H9 (cell line): Measurements from ENCODE around the gene CLDN12. TPM values are rescaled to one million over a fixed set of nuclear protein-coding genes. Genes with fewer than 3 reads are reported as not detected.

Experiments
- DNase-seq: peaks from one replicate; pipeline ENCODE4 v3.0.0-alpha.2; 2017
- H2AFZ ChIP-seq: one replicate; pipeline ENCODE4 v1.6.1; 2013; ENCODE audit warnings: mild to moderate bottlenecking, low read length, control low read depth, moderate library complexity
- H2AK5ac ChIP-seq: 2 replicates; pipeline ENCODE4 v1.6.1; 2013; ENCODE audit warnings: low read length, control low read depth, mixed read lengths; ENCODE audit not compliant: insufficient read length
- H2BK120ac ChIP-seq: one replicate; pipeline ENCODE4 v1.6.1; 2013; ENCODE audit warnings: low read depth, mild to moderate bottlenecking, low read length, control low read depth, inconsistent platforms; ENCODE audit not compliant: poor library complexity, severe bottlenecking
- H2BK12ac ChIP-seq: 2 replicates; pipeline ENCODE4 v1.6.1; 2013; ENCODE audit warnings: low read length, control low read depth, mixed read lengths, low read depth; ENCODE audit not compliant: insufficient read length
- H2BK15ac ChIP-seq: 2 replicates; pipeline ENCODE4 v1.6.1; 2013; ENCODE audit warnings: low read depth, low read length, control low read depth
- H2BK20ac ChIP-seq: one replicate; pipeline ENCODE4 v1.6.1; 2013; ENCODE audit warnings: low read depth, mild to moderate bottlenecking, low read length, control low read depth, inconsistent platforms; ENCODE audit not compliant: poor library complexity, severe bottlenecking
- H2BK5ac ChIP-seq: 2 replicates; pipeline ENCODE4 v1.6.1; 2013; ENCODE audit warnings: low read length, control low read depth, mixed read lengths; ENCODE audit not compliant: insufficient read length
- H3K14ac ChIP-seq: 2 replicates; pipeline ENCODE4 v1.6.1; 2013; ENCODE audit warnings: low read length, control low read depth; ENCODE audit not compliant: insufficient read depth
- H3K18ac ChIP-seq: 2 replicates; pipeline ENCODE4 v1.6.1; 2013; ENCODE audit warnings: low read depth, mild to moderate bottlenecking, mixed read lengths, low read length, control low read depth; ENCODE audit not compliant: insufficient read length
- H3K23ac ChIP-seq: 2 replicates; pipeline ENCODE4 v1.6.1; 2013; ENCODE audit warnings: low read length, control low read depth, mixed read lengths, low read depth; ENCODE audit not compliant: insufficient read length
- H3K23me2 ChIP-seq: 2 replicates; pipeline ENCODE4 v1.6.1; 2013; ENCODE audit warnings: low read depth, mild to moderate bottlenecking, mixed read lengths, low read length, control low read depth; ENCODE audit not compliant: insufficient read length, poor library complexity, severe bottlenecking
- H3K27ac ChIP-seq: 2 replicates; pipeline ENCODE4 v1.5.1; 2013; ENCODE audit warnings: low read length, control low read depth, mixed read lengths, low read depth; ENCODE audit not compliant: insufficient read length
- H3K27me3 ChIP-seq: 2 replicates; pipeline ENCODE4 v1.6.1; 2013; ENCODE audit warnings: low read length, control low read depth, inconsistent platforms; ENCODE audit not compliant: insufficient read depth
- H3K4ac ChIP-seq: 2 replicates; pipeline ENCODE4 v1.6.1; 2013; ENCODE audit warnings: low read depth, mild to moderate bottlenecking, control low read depth, inconsistent platforms, low read length, moderate library complexity
- H3K4me1 ChIP-seq: 2 replicates; pipeline ENCODE4 v1.6.1; 2013; ENCODE audit warnings: low read length, control low read depth, inconsistent platforms; ENCODE audit not compliant: insufficient read depth
- H3K4me2 ChIP-seq: 2 replicates; pipeline ENCODE4 v1.6.1; 2013; ENCODE audit warnings: low read length, control low read depth, mixed read lengths; ENCODE audit not compliant: insufficient read length, insufficient read depth
- H3K56ac ChIP-seq: 2 replicates; pipeline ENCODE4 v1.6.1; 2013; ENCODE audit warnings: low read depth, mild to moderate bottlenecking, mixed read lengths, low read length, control low read depth; ENCODE audit not compliant: insufficient read length
- H3K79me1 ChIP-seq: 2 replicates; pipeline ENCODE4 v1.6.1; 2013; ENCODE audit warnings: low read depth, mild to moderate bottlenecking, moderate library complexity, low read length, control low read depth, inconsistent platforms; ENCODE audit not compliant: insufficient read depth, poor library complexity, severe bottlenecking
- H3K79me2 ChIP-seq: 2 replicates; pipeline ENCODE4 v1.6.1; 2013; ENCODE audit warnings: low read length, control low read depth, inconsistent platforms; ENCODE audit not compliant: insufficient read depth
- H3K9ac ChIP-seq: 2 replicates; pipeline ENCODE4 v1.6.1; 2013; ENCODE audit warnings: low read length, control low read depth, mixed read lengths; ENCODE audit not compliant: insufficient read length; ENCODE audit errors: extremely low read depth
- H3K9me3 ChIP-seq: one replicate; pipeline ENCODE4 v1.6.1; 2013; ENCODE audit warnings: low read depth, low read length, inconsistent platforms; ENCODE audit not compliant: control insufficient read depth
- H3T11ph ChIP-seq: one replicate; pipeline ENCODE4 v1.6.1; 2013; ENCODE audit warnings: mild to moderate bottlenecking, low read length, control low read depth, inconsistent platforms
- H4K20me1 ChIP-seq: one replicate; pipeline ENCODE4 v1.6.1; 2013; ENCODE audit not compliant: control insufficient read depth, insufficient read length, insufficient read depth
- H4K5ac ChIP-seq: 2 replicates; pipeline ENCODE4 v1.6.1; 2013; ENCODE audit warnings: low read depth, mild to moderate bottlenecking, mixed read lengths, low read length, control low read depth; ENCODE audit not compliant: insufficient read length
- H4K8ac ChIP-seq: replicated peaks from 2 replicates; pipeline ENCODE4 v1.6.1; 2013; ENCODE audit warnings: low read length, control low read depth, mixed read lengths, low read depth; ENCODE audit not compliant: insufficient read length
- H4K91ac ChIP-seq: 2 replicates; pipeline ENCODE4 v1.6.1; 2013; ENCODE audit warnings: low read depth, mild to moderate bottlenecking, moderate library complexity, mixed read lengths, low read length, control low read depth; ENCODE audit not compliant: insufficient read length
- H3K27ac Mint-ChIP-seq, 3 experiments: 2 replicates in 2 of 3; 3 replicates in 1 of 3; pipeline ENCODE4 v1.8.0; 2020 to 2021; ENCODE audit warnings: mixed read lengths in 3 of 3, mild to moderate bottlenecking in 1 of 3, moderate library complexity in 1 of 3
- H3K27me3 Mint-ChIP-seq: 2 replicates; pipeline ENCODE4 v1.8.0; 2021; ENCODE audit warnings: low read depth, mild to moderate bottlenecking, moderate library complexity, mixed read lengths
- H3K36me3 Mint-ChIP-seq, 3 experiments: 2 replicates in 2 of 3; 3 replicates in 1 of 3; pipeline ENCODE4 v1.8.0; 2020 to 2021; ENCODE audit warnings: low read depth in 3 of 3, mixed read lengths in 3 of 3; ENCODE audit not compliant: insufficient read depth in 1 of 3
- H3K4me1 Mint-ChIP-seq, 2 experiments: 2 replicates each; pipeline ENCODE4 v1.8.0; 2020; ENCODE audit warnings: mixed read lengths in 2 of 2
- H3K4me3 Mint-ChIP-seq, 2 experiments: 2 replicates in 1 of 2; 3 replicates in 1 of 2; pipeline ENCODE4 v1.8.0; 2020 to 2021; ENCODE audit warnings: mild to moderate bottlenecking in 2 of 2, mixed read lengths in 2 of 2, moderate library complexity in 1 of 2
- H3K9me3 Mint-ChIP-seq, 2 experiments: 2 replicates in 1 of 2; 3 replicates in 1 of 2; pipeline ENCODE4 v1.8.0; 2020; ENCODE audit warnings: mild to moderate bottlenecking in 2 of 2, mixed read lengths in 2 of 2, moderate library complexity in 1 of 2
- WGBS: extraction: QIAGEN DNeasy Blood & Tissue Kit; methylation state at CpG from one replicate; pipeline ENCODE4 v1.1.7; 2013; ENCODE audit warnings: missing lambda C conversion rate, low lambda C conversion rate, mixed read lengths; ENCODE audit not compliant: insufficient read length; ENCODE audit errors: extremely low coverage; 5-methylcytosine and 5-hydroxymethylcytosine counted together
- total RNA-seq: library from RNA; stranded (reverse); gene quantifications from 2 replicates; pipeline ENCODE4 v1.2.1, GENCODE V29; 2021
- TF ChIP-seq, protein P1 (sequence below): fragments of 200-600 bp; sonication (generic); conservative IDR thresholded peaks from 3 replicates; pipeline ENCODE4 v1.8.0; 2021; ENCODE audit warnings: antibody characterized with exemption, mild to moderate bottlenecking

The CLDN12 gene
- total RNA-seq, 1 experiment from 2014 or later = 40.1 TPM

DNA sequence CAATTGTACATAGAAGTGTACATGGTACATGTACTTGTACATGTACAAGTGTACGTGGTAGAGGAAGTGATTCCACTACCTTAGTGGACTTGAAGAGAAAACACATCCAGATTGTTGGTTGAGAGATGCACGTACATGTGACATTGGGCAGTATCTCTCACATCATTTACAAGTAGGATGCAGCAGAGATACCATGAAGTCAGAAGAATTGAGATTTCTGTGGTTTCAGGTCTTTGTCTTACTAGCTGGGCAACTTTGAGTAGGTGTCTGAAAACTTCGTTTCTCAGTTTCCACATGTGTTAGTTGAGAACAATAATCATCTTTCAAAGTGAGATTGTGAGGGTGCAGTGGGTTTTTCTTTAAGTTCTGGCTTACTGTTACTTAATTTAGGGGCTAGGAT is 21.5 kb downstream of the CLDN12 start:
- peaks cover 5 to 13% of the 10 kb centered on the region in 2 experiments; a peak in 4 of 5 replicates for H3K9me3 Mint-ChIP-seq
- Histone ChIP-seq H3K23me2 (no peaks in the 10 kb centered on the region), H4K20me1 (no peaks in the 10 kb centered on the region), H2BK5ac (no peak overlapping the region), H3K79me2 (no peaks in the 10 kb centered on the region), H3K4me2 (no peak overlapping the region), H3K23ac (no peak overlapping the region), H3K4ac (no peak overlapping the region), H3K14ac (no peak overlapping the region), H3K9me3 (peaks cover 4% of the 10 kb centered on the region), H2AFZ (no peak overlapping the region), H3K18ac (no peak overlapping the region), H4K5ac (no peak overlapping the region), H2AK5ac (no peak overlapping the region), H3K9ac (no peak overlapping the region), H2BK12ac (no peak overlapping the region), H4K91ac (no peak overlapping the region), H2BK15ac (no peak overlapping the region), H4K8ac (no peak overlapping the region), H2BK120ac (no peak overlapping the region), H3K4me1 (no peaks in the 10 kb centered on the region), H2BK20ac (no peak overlapping the region), H3K79me1 (no peaks in the 10 kb centered on the region), H3K56ac (no peak overlapping the region), H3K27me3 (no peaks in the 10 kb centered on the region), H3T11ph (no peak overlapping the region), H3K27ac (no peak overlapping the region)
- H3K36me3 Mint-ChIP-seq = peaks cover 5 to 13% (median 7%) of the 10 kb centered on the region in 3 experiments; a peak in 6 of 7 replicates
- H3K4me3 Mint-ChIP-seq = no peak overlapping the region
- H3K27ac Mint-ChIP-seq = no peak overlapping the region
- no peak for DNase-seq
- no CpG with 5 or more reads among the region's 3 CpGs for WGBS
- H3K4me1 Mint-ChIP-seq = no peaks in the 10 kb centered on the region
- TF ChIP-seq, protein P1, sequence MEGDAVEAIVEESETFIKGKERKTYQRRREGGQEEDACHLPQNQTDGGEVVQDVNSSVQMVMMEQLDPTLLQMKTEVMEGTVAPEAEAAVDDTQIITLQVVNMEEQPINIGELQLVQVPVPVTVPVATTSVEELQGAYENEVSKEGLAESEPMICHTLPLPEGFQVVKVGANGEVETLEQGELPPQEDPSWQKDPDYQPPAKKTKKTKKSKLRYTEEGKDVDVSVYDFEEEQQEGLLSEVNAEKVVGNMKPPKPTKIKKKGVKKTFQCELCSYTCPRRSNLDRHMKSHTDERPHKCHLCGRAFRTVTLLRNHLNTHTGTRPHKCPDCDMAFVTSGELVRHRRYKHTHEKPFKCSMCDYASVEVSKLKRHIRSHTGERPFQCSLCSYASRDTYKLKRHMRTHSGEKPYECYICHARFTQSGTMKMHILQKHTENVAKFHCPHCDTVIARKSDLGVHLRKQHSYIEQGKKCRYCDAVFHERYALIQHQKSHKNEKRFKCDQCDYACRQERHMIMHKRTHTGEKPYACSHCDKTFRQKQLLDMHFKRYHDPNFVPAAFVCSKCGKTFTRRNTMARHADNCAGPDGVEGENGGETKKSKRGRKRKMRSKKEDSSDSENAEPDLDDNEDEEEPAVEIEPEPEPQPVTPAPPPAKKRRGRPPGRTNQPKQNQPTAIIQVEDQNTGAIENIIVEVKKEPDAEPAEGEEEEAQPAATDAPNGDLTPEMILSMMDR = no peak
- no peaks in the 10 kb centered on the region for H3K27me3 Mint-ChIP-seq
